Measurements from ENCODE around the gene TMEM33.

The TMEM33 gene

GRCh38 chr4:42008011-42008786 is 73.0 kb downstream of the TMEM33 start:
- DNase-seq, result no peak

All from CD4-positive, alpha-beta T cell treated with Interferon gamma for 1 hour (primary cell).